GM12872 (cell line): ENCODE measurements around the gene SMIM10L1.

Experiments
- TF ChIP-seq, protein P1 (sequence below): IDR thresholded peaks from 3 replicates; pipeline ENCODE4 v1.5.1; 2011; ENCODE audit warnings: low read depth, mild to moderate bottlenecking, low read length, moderate library complexity; ENCODE audit not compliant: insufficient read depth

Gene SMIM10L1

GRCh38 chr12:11143352-11143751 is 27.6 kb upstream of the SMIM10L1 start:
- TF ChIP-seq, protein P1, sequence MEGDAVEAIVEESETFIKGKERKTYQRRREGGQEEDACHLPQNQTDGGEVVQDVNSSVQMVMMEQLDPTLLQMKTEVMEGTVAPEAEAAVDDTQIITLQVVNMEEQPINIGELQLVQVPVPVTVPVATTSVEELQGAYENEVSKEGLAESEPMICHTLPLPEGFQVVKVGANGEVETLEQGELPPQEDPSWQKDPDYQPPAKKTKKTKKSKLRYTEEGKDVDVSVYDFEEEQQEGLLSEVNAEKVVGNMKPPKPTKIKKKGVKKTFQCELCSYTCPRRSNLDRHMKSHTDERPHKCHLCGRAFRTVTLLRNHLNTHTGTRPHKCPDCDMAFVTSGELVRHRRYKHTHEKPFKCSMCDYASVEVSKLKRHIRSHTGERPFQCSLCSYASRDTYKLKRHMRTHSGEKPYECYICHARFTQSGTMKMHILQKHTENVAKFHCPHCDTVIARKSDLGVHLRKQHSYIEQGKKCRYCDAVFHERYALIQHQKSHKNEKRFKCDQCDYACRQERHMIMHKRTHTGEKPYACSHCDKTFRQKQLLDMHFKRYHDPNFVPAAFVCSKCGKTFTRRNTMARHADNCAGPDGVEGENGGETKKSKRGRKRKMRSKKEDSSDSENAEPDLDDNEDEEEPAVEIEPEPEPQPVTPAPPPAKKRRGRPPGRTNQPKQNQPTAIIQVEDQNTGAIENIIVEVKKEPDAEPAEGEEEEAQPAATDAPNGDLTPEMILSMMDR, result no peak

- TF ChIP-seq, protein P1, result no peak
Measured at GRCh38 chr12:11144297-11144696, 26.7 kb upstream of the SMIM10L1 start.

DNA sequence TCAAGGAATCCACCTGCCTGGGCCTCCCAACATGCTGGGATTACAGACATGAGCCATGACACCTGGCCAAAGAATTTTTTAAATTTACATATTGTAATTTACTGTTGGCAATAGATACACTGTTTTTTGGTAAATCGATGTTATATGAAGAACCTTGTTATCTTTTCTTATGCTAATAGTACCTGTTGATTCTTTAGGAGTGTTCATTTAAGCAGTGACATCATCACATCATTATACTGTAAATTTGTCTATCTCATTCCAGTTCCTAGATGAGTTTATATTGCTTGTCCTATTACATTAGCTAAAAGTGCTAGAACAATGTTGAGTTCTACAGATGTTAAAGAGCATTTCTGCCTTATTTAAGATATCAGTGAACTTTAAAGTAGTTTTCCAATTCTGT is 23.6 kb upstream of the SMIM10L1 start:
- TF ChIP-seq, protein P1, result no peak

GRCh38 chr12:11150832-11151231 is 20.2 kb upstream of the SMIM10L1 start:
- TF ChIP-seq, protein P1, result no peak

DNA sequence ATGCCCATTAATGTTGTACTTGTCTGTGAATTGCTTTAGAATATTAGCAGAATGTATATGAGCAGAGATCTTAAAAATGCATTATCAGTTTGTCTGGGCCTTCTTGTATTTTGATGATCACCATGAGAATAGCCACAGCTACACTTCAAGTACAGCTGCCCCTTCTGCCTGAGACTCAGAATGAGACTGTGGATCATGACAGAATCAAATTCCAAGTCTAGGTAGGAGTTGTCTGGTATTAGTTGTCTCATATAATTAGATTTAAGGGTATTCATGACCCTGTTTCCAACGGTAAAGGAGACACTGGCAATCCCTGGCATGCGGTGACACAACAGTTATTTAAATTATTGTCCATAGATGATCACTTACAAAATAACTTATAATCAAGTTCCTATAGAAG is 18.3 kb upstream of the SMIM10L1 start:
- TF ChIP-seq, protein P1, result no peak

GRCh38 chr12:11154400-11154925 is 16.5 kb upstream of the SMIM10L1 start:
- TF ChIP-seq, protein P1, result no peak

DNA sequence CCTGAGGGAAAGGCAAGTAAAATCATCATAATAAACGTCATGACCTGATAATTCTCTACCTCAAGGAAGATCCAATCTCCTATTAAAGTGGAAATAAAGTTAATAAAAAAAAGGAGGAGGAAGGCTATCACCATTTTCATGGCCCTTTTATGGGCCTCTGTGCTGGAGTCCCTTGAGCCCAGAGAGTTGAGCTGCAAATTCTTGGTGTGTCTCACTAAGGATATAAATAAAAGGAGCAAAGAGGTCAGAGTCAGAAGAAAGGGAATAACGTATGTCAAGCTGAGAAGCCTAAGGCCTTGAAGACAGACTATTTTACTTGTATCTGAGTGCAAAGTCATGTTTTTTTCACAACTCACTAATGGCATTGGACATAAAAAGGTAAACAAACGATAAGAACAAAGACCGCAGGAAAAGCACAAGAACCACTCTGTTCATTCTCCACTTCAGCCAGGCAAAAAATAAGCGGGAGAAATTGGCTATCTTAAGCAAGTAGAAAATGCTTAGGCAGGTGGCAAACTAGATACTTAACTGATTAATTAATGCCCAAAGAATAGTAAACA is 12.0 kb upstream of the SMIM10L1 start:
- TF ChIP-seq, protein P1, result no peak
